ENCODE data around the gene STXBP6. TPM values are rescaled to one million over a fixed set of nuclear protein-coding genes. Genes with fewer than 3 reads are reported as not detected.

Gene STXBP6
- total and polyA plus RNA-seq, 12 donors = 12.2 to 49.0 (median 24.4) TPM

DNA sequence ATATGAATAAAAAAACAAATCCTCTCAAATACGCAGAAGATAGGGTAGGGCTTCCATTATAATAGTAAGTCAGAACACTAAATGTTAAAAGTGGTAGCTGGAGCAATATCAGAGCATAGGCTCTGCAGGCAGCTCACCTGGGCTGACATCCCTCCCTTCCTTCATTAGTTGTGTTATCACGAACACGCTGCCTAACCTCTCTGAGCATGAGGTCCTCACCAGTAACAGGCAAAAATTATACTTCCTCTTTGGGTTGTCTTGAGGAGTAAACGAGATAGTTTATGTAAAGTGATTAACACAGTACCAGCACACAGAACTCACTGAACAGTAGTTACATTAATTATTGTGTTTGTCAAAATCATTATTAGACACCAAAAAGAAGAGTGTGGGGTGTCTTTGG lies 154.3 kb downstream of the STXBP6 start:
- Histone ChIP-seq H3K4me1 (peaks cover 0 to 58% (median 33%) of the 10 kb centered on the region in 9 donors), H3K27ac (peak overlapping the region in 3 of 10 donors; percentile 13 to 21 (median 20)), H3K4me3 (no peak overlapping the region), H3K9me3 (peaks cover 0 to 7% (median 5%) of the 10 kb centered on the region in 11 donors), H3K36me3 (no peaks in the 10 kb centered on the region), H3K27me3 (no peaks in the 10 kb centered on the region)
- WGBS, 2 donors = 62 to 73% methylated on average over 4 of the region's 4 CpGs
- ATAC-seq (no peak), DNase-seq (no peak)
- TF ChIP-seq, protein P1, sequence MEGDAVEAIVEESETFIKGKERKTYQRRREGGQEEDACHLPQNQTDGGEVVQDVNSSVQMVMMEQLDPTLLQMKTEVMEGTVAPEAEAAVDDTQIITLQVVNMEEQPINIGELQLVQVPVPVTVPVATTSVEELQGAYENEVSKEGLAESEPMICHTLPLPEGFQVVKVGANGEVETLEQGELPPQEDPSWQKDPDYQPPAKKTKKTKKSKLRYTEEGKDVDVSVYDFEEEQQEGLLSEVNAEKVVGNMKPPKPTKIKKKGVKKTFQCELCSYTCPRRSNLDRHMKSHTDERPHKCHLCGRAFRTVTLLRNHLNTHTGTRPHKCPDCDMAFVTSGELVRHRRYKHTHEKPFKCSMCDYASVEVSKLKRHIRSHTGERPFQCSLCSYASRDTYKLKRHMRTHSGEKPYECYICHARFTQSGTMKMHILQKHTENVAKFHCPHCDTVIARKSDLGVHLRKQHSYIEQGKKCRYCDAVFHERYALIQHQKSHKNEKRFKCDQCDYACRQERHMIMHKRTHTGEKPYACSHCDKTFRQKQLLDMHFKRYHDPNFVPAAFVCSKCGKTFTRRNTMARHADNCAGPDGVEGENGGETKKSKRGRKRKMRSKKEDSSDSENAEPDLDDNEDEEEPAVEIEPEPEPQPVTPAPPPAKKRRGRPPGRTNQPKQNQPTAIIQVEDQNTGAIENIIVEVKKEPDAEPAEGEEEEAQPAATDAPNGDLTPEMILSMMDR (IDR thresholded peaks at IDR 0.05) = no peak
- intact Hi-C loops (cut with DNase I) = no loop called here

DNA sequence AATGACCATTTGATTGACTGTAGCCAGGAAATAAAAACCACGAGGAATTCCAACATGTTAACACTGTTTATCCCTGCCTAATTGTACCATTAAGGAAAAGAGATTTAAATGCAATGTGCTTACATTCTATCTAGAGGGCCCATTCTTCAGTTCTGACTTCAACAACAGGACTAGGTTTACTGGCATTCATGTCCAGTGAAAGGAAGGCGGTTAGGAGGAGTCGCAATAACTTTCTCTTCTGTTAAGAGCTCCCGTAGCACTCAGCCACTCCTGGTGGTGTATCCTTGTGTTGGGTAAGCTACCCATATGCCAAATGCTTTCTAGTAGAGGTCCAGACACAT lies 154.7 kb downstream of the STXBP6 start:
- Histone ChIP-seq H3K27ac (peak overlapping the region in 8 of 10 donors; percentile 11 to 46 (median 20)), H3K4me3 (no peak overlapping the region), H3K4me1 (peaks cover 0 to 54% (median 29%) of the 10 kb centered on the region in 9 donors), H3K9me3 (peaks cover 0 to 11% (median 7%) of the 10 kb centered on the region in 11 donors), H3K27me3 (no peaks in the 10 kb centered on the region), H3K36me3 (no peaks in the 10 kb centered on the region)
- ATAC-seq (peak in 5 of 8 donors; percentile 8 to 41 (median 34)), DNase-seq (no peak)
- 49 to 63% methylated on average over 4 of the region's 4 CpGs for WGBS, 2 donors
- intact Hi-C loops (cut with DNase I) = no loop called here
- TF ChIP-seq, protein P1 (IDR thresholded peaks at IDR 0.05) = no peak

DNA sequence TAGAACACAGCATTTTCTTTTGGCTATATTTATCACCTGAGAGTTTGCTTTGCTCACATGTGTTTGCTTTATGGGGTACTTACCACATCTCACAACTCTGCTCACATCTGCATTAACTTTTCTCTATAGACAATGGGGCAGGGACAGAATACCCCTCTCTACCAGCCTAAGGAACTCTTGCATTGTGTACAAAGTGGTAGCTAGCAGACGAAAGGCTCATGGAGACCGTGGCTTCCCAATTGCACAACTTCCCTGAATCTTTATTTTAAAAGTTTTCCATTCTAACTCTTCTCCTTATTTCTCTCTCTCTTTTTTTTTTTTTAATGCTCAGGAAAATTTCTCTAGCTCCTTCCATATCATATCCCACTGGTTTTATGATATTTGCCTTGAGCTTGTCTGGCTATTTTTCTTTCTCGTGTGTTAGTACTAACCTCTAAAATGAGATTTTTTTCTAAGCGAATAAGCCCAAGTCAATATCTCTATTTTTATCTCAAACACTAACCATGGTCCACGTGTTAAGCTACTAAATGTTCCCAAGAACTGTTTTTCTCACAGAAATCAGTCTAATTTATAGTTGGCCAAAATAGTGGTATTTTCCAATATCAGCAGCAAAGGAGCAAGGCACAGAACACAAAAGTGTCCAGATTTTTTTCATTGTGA lies 155.2 kb downstream of the STXBP6 start:
- TF ChIP-seq, protein P1 (IDR thresholded peaks at IDR 0.05) = no peak
- DNase-seq = no peak
- 61 to 62% methylated on average over 5 of the region's 5 CpGs for WGBS, 2 donors
- Histone ChIP-seq H3K27ac (peak overlapping the region in 8 of 10 donors; percentile 11 to 46 (median 22)), H3K4me1 (peaks cover 0 to 49% (median 27%) of the 10 kb centered on the region in 9 donors), H3K36me3 (no peaks in the 10 kb centered on the region), H3K9me3 (peaks cover 0 to 16% (median 7%) of the 10 kb centered on the region in 11 donors), H3K4me3 (no peak overlapping the region), H3K27me3 (no peaks in the 10 kb centered on the region)
- intact Hi-C loops (cut with DNase I) = no loop called here
- peak in 2 of 8 donors; percentile 9 to 29 for ATAC-seq

DNA sequence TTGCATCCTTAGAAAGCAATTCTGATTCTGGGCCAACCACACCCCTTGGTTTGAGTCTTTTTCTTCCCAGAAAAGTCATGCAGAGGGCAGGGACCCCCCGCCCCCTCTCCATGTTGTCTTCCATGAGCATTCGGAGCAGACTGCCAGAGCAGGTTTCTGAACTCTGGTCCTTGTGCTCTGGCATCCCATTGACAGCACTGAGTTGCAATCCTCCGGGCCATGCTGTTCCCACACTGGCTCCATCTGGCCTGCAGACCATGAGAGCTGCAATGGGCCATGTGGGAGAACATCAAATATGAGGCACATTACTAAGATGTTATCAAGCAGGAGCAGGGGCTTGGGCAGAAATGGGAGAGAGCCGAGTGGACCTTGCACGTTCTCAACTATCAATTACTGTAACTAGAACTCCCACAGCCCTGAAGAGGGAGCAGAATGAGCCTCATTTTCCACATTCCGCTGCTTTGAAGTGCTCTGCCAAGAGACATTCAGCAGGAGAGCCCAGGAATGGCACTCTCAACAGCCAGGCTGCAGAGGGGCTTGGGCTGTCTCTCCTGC lies 157.4 kb downstream of the STXBP6 start:
- WGBS, 2 donors = 56 to 71% methylated on average over 6 of the region's 6 CpGs
- DNase-seq (no peak), ATAC-seq (no peak)
- Histone ChIP-seq H3K4me1 (peaks cover 0 to 53% (median 27%) of the 10 kb centered on the region in 9 donors), H3K27me3 (no peaks in the 10 kb centered on the region), H3K4me3 (no peak overlapping the region), H3K36me3 (no peaks in the 10 kb centered on the region), H3K9me3 (peaks cover 0 to 16% (median 7%) of the 10 kb centered on the region in 11 donors), H3K27ac (no peak overlapping the region)
- TF ChIP-seq, protein P1 (IDR thresholded peaks at IDR 0.05) = no peak
- intact Hi-C loops (cut with DNase I) = no loop called here
